Effector CD8-positive, alpha-beta T cell (primary cell): ENCODE data around the gene SLCO4A1.

ENCODE experiments used
- DNase-seq: peaks from one replicate; lab custom pipeline; 2025; lab: John Stamatoyannopoulos, UW

The SLCO4A1 gene

GRCh38 chr20:62700261-62700930 is 58.1 kb downstream of the SLCO4A1 start:
- no peak for DNase-seq

GRCh38 chr20:62701161-62702012 is 59.1 kb downstream of the SLCO4A1 start:
- no peak for DNase-seq

GRCh38 chr20:62702013-62702300 is 59.7 kb downstream of the SLCO4A1 start:
- no peak for DNase-seq

GRCh38 chr20:62702895-62703852 is 60.9 kb downstream of the SLCO4A1 start:
- DNase-seq: no peak

- no peak for DNase-seq
These were observed 61.5 kb downstream of the SLCO4A1 start for GRCh38 chr20:62703853-62704228.

- no peak for DNase-seq
These were observed 62.1 kb downstream of the SLCO4A1 start for GRCh38 chr20:62704341-62704948.

GRCh38 chr20:62705627-62706026 is 63.3 kb downstream of the SLCO4A1 start:
- no peak for DNase-seq

GRCh38 chr20:62706344-62706743 is 64.0 kb downstream of the SLCO4A1 start:
- no peak for DNase-seq

- no peak for DNase-seq
These were observed 64.6 kb downstream of the SLCO4A1 start for GRCh38 chr20:62706857-62707256.

- no peak for DNase-seq
These were observed 65.1 kb downstream of the SLCO4A1 start for GRCh38 chr20:62707276-62707920.

- no peak for DNase-seq
These were observed 65.7 kb downstream of the SLCO4A1 start for GRCh38 chr20:62707921-62708521.

- no peak for DNase-seq
These were observed 66.6 kb downstream of the SLCO4A1 start, which contains the start of gene NTSR1 for GRCh38 chr20:62708591-62709536. Gene NTSR1 (plus strand): TSS chr20:62708836. CDS start chr20:62709208, 372 bp downstream.

- no peak for DNase-seq
These were observed 67.2 kb downstream of the SLCO4A1 start for GRCh38 chr20:62709537-62709905.

- no peak for DNase-seq
These were observed 68.0 kb downstream of the SLCO4A1 start for GRCh38 chr20:62710221-62710885.

GRCh38 chr20:62710886-62711702 is 68.8 kb downstream of the SLCO4A1 start:
- no peak for DNase-seq

- DNase-seq: no peak
These were observed 69.4 kb downstream of the SLCO4A1 start for GRCh38 chr20:62711703-62712101.

- no peak for DNase-seq
These were observed 70.3 kb downstream of the SLCO4A1 start for GRCh38 chr20:62712606-62713005.

GRCh38 chr20:62714006-62714405 is 71.7 kb downstream of the SLCO4A1 start:
- DNase-seq: no peak
